Upper lobe of left lung (tissue), 6 donors: ENCODE data around the gene KCTD11. TPM values are rescaled to one million over a fixed set of nuclear protein-coding genes. Genes with fewer than 3 reads are reported as not detected.
A peak's percentile ranks its signal among the peaks of the same experiment; 100 is the strongest.

ENCODE experiments used
- ATAC-seq, 2 donors: fragments of 200-7000 bp; cut with Tn5 transposase; one replicate each; pipeline ENCODE4 v1.9.1; 2022; ENCODE audit warnings: mild to moderate bottlenecking in 2 of 2, moderate library complexity in 2 of 2; ENCODE audit not compliant: low FRiP score in 2 of 2
- DNase-seq, 2 donors: peaks; one replicate each; pipeline ENCODE4 v3.0.0-alpha.2; 2019 to 2020
- H3K27ac ChIP-seq, 4 donors: fragments of 200-600 bp; sonication (generic); one replicate each; pipeline ENCODE4 v1.5.1; 2016 to 2019
- H3K27me3 ChIP-seq, 4 donors: fragments of 200-600 bp; sonication (generic); one replicate each; pipeline ENCODE4 v1.5.1; 2017 to 2019
- H3K36me3 ChIP-seq, 4 donors: fragments of 200-600 bp; sonication (generic); one replicate each; pipeline ENCODE4 v1.5.1; 2016 to 2019
- H3K4me1 ChIP-seq, 4 donors: fragments of 200-600 bp; sonication (generic); one replicate each; pipeline ENCODE4 v1.5.1; 2018 to 2019
- H3K4me3 ChIP-seq, 4 donors: fragments of 200-600 bp; sonication (generic); one replicate each; pipeline ENCODE4 v1.5.1; 2017 to 2019; ENCODE audit warnings: mild to moderate bottlenecking in 2 of 4, moderate library complexity in 1 of 4
- H3K9me3 ChIP-seq, 4 donors: fragments of 200-600 bp; sonication (generic); one replicate each; pipeline ENCODE4 v1.5.1; 2018 to 2019
- CTCF ChIP-seq, 6 experiments: fragments of 450-650 bp in 4 of 6; fragments of 200-600 bp in 2 of 6; sonication (generic) in 2 of 6; IDR thresholded peaks; one replicate each; pipeline ENCODE4 v1.5.1; 2016 to 2019; ENCODE audit warnings: antibody characterized with exemption in 6 of 6
- EP300 ChIP-seq, 4 donors: sonication (generic); formaldehyde crosslinking; IDR thresholded peaks; one replicate each; pipeline ENCODE4 v1.5.1; 2017; ENCODE audit warnings: antibody characterized with exemption in 4 of 4, control low read depth in 2 of 4
- POLR2A ChIP-seq, 4 donors: fragments of 450-650 bp; IDR thresholded peaks; one replicate each; pipeline ENCODE4 v1.5.1; 2016 to 2017; ENCODE audit warnings: antibody characterized with exemption in 4 of 4, mild to moderate bottlenecking in 2 of 4
- POLR2AphosphoS5 ChIP-seq, 2 donors: sonication (generic); formaldehyde crosslinking; IDR thresholded peaks; one replicate each; pipeline ENCODE4 v1.5.1; 2017; ENCODE audit warnings: antibody characterized with exemption in 2 of 2
- WGBS, 2 donors: methylation state at CpG; one replicate each; pipeline ENCODE4 v1.1.5; 2017 to 2018; 5-methylcytosine and 5-hydroxymethylcytosine counted together
- total RNA-seq, 6 donors: library from RNA; depleted of rRNA in 4 of 6; stranded (reverse); fragments of >200 nt in 4 of 6; gene quantifications; one replicate each; pipeline versions ENCODE4 v1.1.0 to v1.2.1, GENCODE V29; 2016 to 2021
- donor health status: DM: no; HTN: no; CAD: no; lungs with moderate emphysema.
- donor health status: DM: no; HTN: yes; CAD: no; lungs with severe emphysema.

The KCTD11 gene
- total RNA-seq, 6 donors from 2014 or later = 5.2 to 13.8 (median 10.5) TPM

GRCh38 chr17:7393613-7394451 is 41.9 kb downstream of the KCTD11 start:
- DNase-seq = peak; percentile 41 to 87
- 3 to 7% methylated on average over 30 to 33 of the region's 48 CpGs for WGBS, 2 donors
- H3K27ac ChIP-seq = peak overlapping the region; percentile 85 to 93 (median 92)

DNA sequence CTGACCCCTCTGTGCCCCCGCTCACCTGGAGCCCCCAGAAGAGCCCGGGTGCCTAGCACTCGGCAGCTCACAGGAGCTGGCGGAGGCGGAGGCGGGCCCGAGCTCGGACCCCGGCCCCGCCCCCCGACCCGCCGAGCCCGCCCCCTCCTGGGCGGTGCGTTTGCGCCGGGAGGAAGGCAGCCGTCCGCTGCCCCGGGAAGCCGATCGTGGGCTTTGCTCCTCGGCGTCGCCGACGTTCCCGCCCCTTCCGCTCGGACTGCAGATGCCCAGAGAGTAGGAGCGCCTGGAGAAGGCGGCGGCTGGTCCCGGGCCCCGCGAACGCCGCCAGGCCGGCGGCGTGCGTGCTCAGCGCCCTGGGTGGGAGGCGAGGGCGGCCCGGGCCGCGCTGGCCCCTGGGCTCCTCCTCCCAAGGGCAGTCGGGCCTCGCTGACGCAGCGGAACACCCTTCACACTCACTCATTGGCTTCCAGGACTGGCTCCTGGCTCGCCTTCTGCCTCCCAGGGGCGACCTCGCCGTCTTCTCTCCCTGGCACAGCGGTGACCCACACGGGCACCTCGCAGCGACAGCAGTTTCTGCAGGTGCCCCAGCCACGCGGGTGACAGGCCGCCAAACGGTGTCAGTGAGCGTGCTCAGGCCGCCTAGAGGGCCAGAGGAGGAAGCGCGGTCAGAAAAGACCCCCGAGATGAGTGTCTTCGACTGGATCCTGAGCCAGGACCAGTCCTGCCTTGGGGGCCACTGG is 42.7 kb downstream of the KCTD11 start, which contains the start of gene PLSCR3:
TSS of gene PLSCR3 (minus strand) at position 74 of the 740 bp plus-strand sequence. CDS start 415 bp downstream, outside the sequence.
- Histone ChIP-seq H3K9me3 (no peaks in the 10 kb centered on the region), H3K4me3 (peak within 1 kb of the TSS; percentile 67 to 95 (median 89)), H3K4me1 (peaks cover 15 to 32% (median 23%) of the 10 kb centered on the region in 4 donors), H3K36me3 (peaks cover 0 to 13% (median 9%) of the 10 kb centered on the region in 4 donors), H3K27me3 (no peaks in the 10 kb centered on the region), H3K27ac (peak within 1 kb of the TSS; percentile 85 to 93 (median 92))
- ATAC-seq (peak; percentile 90 to 96), DNase-seq (peak; percentile 88 to 98)
- 0 to 2% methylated on average over 3 to 14 of the region's 71 CpGs for WGBS, 2 donors
- peak; percentile 70 to 94 for TF ChIP-seq POLR2AphosphoS5 (IDR thresholded peaks at IDR 0.05)
- peak in 3 of 4 donors; percentile 50 to 96 (median 89) for TF ChIP-seq POLR2A (IDR thresholded peaks at IDR 0.05)
- TF ChIP-seq EP300 (IDR thresholded peaks at IDR 0.05) = no peak
- TF ChIP-seq CTCF (IDR thresholded peaks at IDR 0.05) = peak in 4 of 6 experiments; percentile 32 to 68 (median 53)

More at GRCh38 chr17:7393613-7394451, 41.9 kb downstream of the KCTD11 start:
- Histone ChIP-seq H3K4me3 (peak overlapping the region; percentile 67 to 95 (median 89)), H3K36me3 (peaks cover 0 to 21% (median 17%) of the 10 kb centered on the region in 4 donors), H3K4me1 (peaks cover 15 to 32% (median 23%) of the 10 kb centered on the region in 4 donors), H3K27me3 (no peaks in the 10 kb centered on the region), H3K9me3 (no peaks in the 10 kb centered on the region)
- no peak for TF ChIP-seq POLR2A (IDR thresholded peaks at IDR 0.05)
- no peak for TF ChIP-seq EP300 (IDR thresholded peaks at IDR 0.05)
- no peak for TF ChIP-seq POLR2AphosphoS5 (IDR thresholded peaks at IDR 0.05)
- ATAC-seq = peak; percentile 12 to 39

- H3K4me1 ChIP-seq = peaks cover 15 to 30% (median 21%) of the 10 kb centered on the region in 4 donors
- ATAC-seq = no peak
- no peak overlapping the region for H3K27ac ChIP-seq
- peaks cover 0 to 5% (median 0%) of the 10 kb centered on the region in 4 donors for H3K36me3 ChIP-seq
- TF ChIP-seq POLR2A (IDR thresholded peaks at IDR 0.05) (no peak), CTCF (IDR thresholded peaks at IDR 0.05) (no peak), EP300 (IDR thresholded peaks at IDR 0.05) (no peak), POLR2AphosphoS5 (IDR thresholded peaks at IDR 0.05) (no peak)
- H3K27me3 ChIP-seq = no peaks in the 10 kb centered on the region
- H3K9me3 ChIP-seq = no peaks in the 10 kb centered on the region
- 91 to 95% methylated on average over 4 of the region's 4 CpGs for WGBS, 2 donors
- H3K4me3 ChIP-seq = no peak overlapping the region
- no peak for DNase-seq
Measured at GRCh38 chr17:7396147-7396546, 44.2 kb downstream of the KCTD11 start.

DNA sequence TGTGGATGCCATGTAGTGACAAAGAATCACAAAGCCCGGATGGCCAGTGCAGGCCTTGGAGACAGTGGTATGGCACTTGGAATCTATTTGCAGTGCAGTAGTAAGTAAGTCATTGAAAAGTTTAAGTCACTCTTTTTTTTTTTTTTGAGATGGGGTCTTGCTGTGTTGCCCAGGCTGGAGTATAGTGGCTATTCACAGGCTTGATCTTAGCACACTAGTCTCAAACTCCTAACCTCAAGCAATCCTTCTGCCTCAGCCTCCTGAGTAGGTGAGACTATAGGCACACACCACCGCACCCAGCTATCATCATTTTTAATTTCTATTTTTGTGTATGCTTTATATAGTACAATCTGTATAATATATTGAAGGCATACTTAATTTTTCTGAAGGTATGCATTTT is 46.6 kb downstream of the KCTD11 start:
- ATAC-seq = no peak
- WGBS, 2 donors = 80 to 91% methylated on average over 2 of the region's 2 CpGs
- H3K9me3 ChIP-seq = no peaks in the 10 kb centered on the region
- peaks cover 20 to 31% (median 24%) of the 10 kb centered on the region in 4 donors for H3K4me1 ChIP-seq
- DNase-seq = no peak
- TF ChIP-seq POLR2A (IDR thresholded peaks at IDR 0.05) = no peak
- no peak for TF ChIP-seq EP300 (IDR thresholded peaks at IDR 0.05)
- no peak for TF ChIP-seq POLR2AphosphoS5 (IDR thresholded peaks at IDR 0.05)
- TF ChIP-seq CTCF (IDR thresholded peaks at IDR 0.05) = no peak
- H3K27me3 ChIP-seq = no peaks in the 10 kb centered on the region
- no peak overlapping the region for H3K27ac ChIP-seq
- no peaks in the 10 kb centered on the region for H3K36me3 ChIP-seq
- H3K4me3 ChIP-seq = no peak overlapping the region
